ENCODE measurements around the gene CA9. TPM values are rescaled to one million over a fixed set of nuclear protein-coding genes. Genes with fewer than 3 reads are reported as not detected.

The CA9 gene
- polyA plus RNA-seq, 3 donors: not detected

- Histone ChIP-seq H3K27ac (ENCODE audit: low read depth in 1 of 2, low read length in 2 of 2) (peak overlapping the region in 1 of 2 donors; percentile 44), H3K27me3 (ENCODE audit: control insufficient read depth in 2 of 2, insufficient read depth in 2 of 2, low read length in 2 of 2) (no peaks in the 10 kb centered on the region), H3K4me1 (ENCODE audit: control insufficient read depth in 1 of 2, insufficient read depth in 2 of 2, low read length in 2 of 2) (no peaks in the 10 kb centered on the region), H4K20me1 (ENCODE audit: insufficient read depth, low read length) (peaks cover 99% of the 10 kb centered on the region), H3K36me3 (replicated peaks in 1 of 2; ENCODE audit: control insufficient read depth in 1 of 2, insufficient read depth in 2 of 2, low read length in 2 of 2) (peaks cover 96 to 100% of the 10 kb centered on the region in 2 donors), H3K4me2 (replicated peaks; ENCODE audit: extremely low read depth, low read length, poor library complexity, severe bottlenecking) (no peak overlapping the region), H2AFZ (ENCODE audit: insufficient read depth, low read depth, low read length, poor library complexity, severe bottlenecking) (no peak overlapping the region), H3K9ac (ENCODE audit: insufficient read depth, low read length, poor library complexity, severe bottlenecking) (no peak overlapping the region), H3K9me3 (replicated peaks in 1 of 2; ENCODE audit: control insufficient read depth in 1 of 2, insufficient read depth in 1 of 2, low read length in 2 of 2) (no peaks in the 10 kb centered on the region), H3K4me3 (replicated peaks in 1 of 3; ENCODE audit: low read depth in 2 of 3, low read length in 3 of 3) (no peak overlapping the region), H3K79me2 (ENCODE audit: insufficient read depth, low read length) (peaks cover 10% of the 10 kb centered on the region)
- Mint-ChIP-seq H3K27me3 (ENCODE audit: low read depth in 3 of 3) (peaks cover 0 to 2% (median 0%) of the 10 kb centered on the region in 3 donors), H3K36me3 (peaks cover 0 to 92% of the 10 kb centered on the region in 2 donors), H3K4me1 (no peaks in the 10 kb centered on the region), H3K4me3 (no peak overlapping the region), H3K27ac (peak overlapping the region in 4 of 7 donors; percentile 11 to 55 (median 30)), H3K9me3 (no peaks in the 10 kb centered on the region)
- no peak for DNase-seq
- intact Hi-C loops (cut with micrococcal nuclease): no loop called here
- no peak for TF ChIP-seq CTCF (IDR thresholded peaks at IDR 0.05)
- 95% methylated on average over 10 of the region's 13 CpGs for WGBS (ENCODE audit: insufficient coverage)
These were observed 41.0 kb downstream of the CA9 start for GRCh38 chr9:35714579-35715252.

GRCh38 chr9:35716230-35716629 is 42.5 kb downstream of the CA9 start:
- 100% methylated on average over 3 of the region's 4 CpGs for WGBS (ENCODE audit: insufficient coverage)
- Histone ChIP-seq H3K27ac (ENCODE audit: low read depth in 1 of 2, low read length in 2 of 2) (peak overlapping the region in 1 of 2 donors; percentile 11), H2AFZ (ENCODE audit: insufficient read depth, low read depth, low read length, poor library complexity, severe bottlenecking) (no peak overlapping the region), H3K27me3 (ENCODE audit: control insufficient read depth in 2 of 2, insufficient read depth in 2 of 2, low read length in 2 of 2) (no peaks in the 10 kb centered on the region), H3K4me3 (replicated peaks in 1 of 3; ENCODE audit: low read depth in 2 of 3, low read length in 3 of 3) (no peak overlapping the region), H3K4me2 (replicated peaks; ENCODE audit: extremely low read depth, low read length, poor library complexity, severe bottlenecking) (no peak overlapping the region), H3K9ac (ENCODE audit: insufficient read depth, low read length, poor library complexity, severe bottlenecking) (no peak overlapping the region), H3K9me3 (replicated peaks in 1 of 2; ENCODE audit: control insufficient read depth in 1 of 2, insufficient read depth in 1 of 2, low read length in 2 of 2) (no peaks in the 10 kb centered on the region), H4K20me1 (ENCODE audit: insufficient read depth, low read length) (peaks cover 100% of the 10 kb centered on the region), H3K4me1 (ENCODE audit: control insufficient read depth in 1 of 2, insufficient read depth in 2 of 2, low read length in 2 of 2) (no peaks in the 10 kb centered on the region), H3K36me3 (replicated peaks in 1 of 2; ENCODE audit: control insufficient read depth in 1 of 2, insufficient read depth in 2 of 2, low read length in 2 of 2) (peaks cover 97 to 100% of the 10 kb centered on the region in 2 donors), H3K79me2 (ENCODE audit: insufficient read depth, low read length) (peaks cover 10% of the 10 kb centered on the region)
- Mint-ChIP-seq H3K9me3 (no peaks in the 10 kb centered on the region), H3K36me3 (peaks cover 0 to 94% of the 10 kb centered on the region in 2 donors), H3K27me3 (ENCODE audit: low read depth in 3 of 3) (peaks cover 0 to 2% (median 0%) of the 10 kb centered on the region in 3 donors), H3K4me1 (no peaks in the 10 kb centered on the region), H3K4me3 (no peak overlapping the region), H3K27ac (peak overlapping the region in 4 of 7 donors; percentile 8 to 51 (median 28))
- no peak for TF ChIP-seq CTCF (IDR thresholded peaks at IDR 0.05)
- DNase-seq: no peak
- intact Hi-C loops (cut with micrococcal nuclease): no loop called here

Measured in CD14-positive monocyte (primary cell).